WERI-Rb-1 (cell line): ENCODE data around the gene CCDC8.

ENCODE experiments used
- DNase-seq: peaks from one replicate; pipeline ENCODE4 v3.0.0-alpha.2; 2020
- H3K27ac ChIP-seq: fragments of 250-450 bp; sonication (Bioruptor Pico); 2 replicates; pipeline ENCODE4 v1.5.1; 2020; ENCODE audit warnings: mild to moderate bottlenecking, moderate library complexity
- H3K27me3 ChIP-seq: fragments of 250-450 bp; sonication (Bioruptor Pico); 2 replicates; pipeline ENCODE4 v1.5.1; 2021; ENCODE audit warnings: mild to moderate bottlenecking, low read depth, moderate library complexity; ENCODE audit not compliant: insufficient read depth, severe bottlenecking
- H3K36me3 ChIP-seq: fragments of 250-450 bp; sonication (Bioruptor Pico); 2 replicates; pipeline ENCODE4 v1.5.1; 2020; ENCODE audit warnings: mild to moderate bottlenecking, moderate library complexity
- H3K4me3 ChIP-seq: 2 replicates; pipeline ENCODE4 v1.5.1; 2011; ENCODE audit warnings: low read depth, mild to moderate bottlenecking, control low read depth, low read length
- H3K9me3 ChIP-seq: fragments of 250-450 bp; sonication (Bioruptor Pico); 2 replicates; pipeline ENCODE4 v1.5.1; 2021; ENCODE audit warnings: mild to moderate bottlenecking, moderate library complexity; ENCODE audit not compliant: severe bottlenecking
- TF ChIP-seq, protein P1 (sequence below): IDR thresholded peaks from 2 replicates; pipeline ENCODE4 v1.5.1; 2011; ENCODE audit warnings: low read depth, mild to moderate bottlenecking, control low read depth, inconsistent platforms, low read length

Gene CCDC8

DNA sequence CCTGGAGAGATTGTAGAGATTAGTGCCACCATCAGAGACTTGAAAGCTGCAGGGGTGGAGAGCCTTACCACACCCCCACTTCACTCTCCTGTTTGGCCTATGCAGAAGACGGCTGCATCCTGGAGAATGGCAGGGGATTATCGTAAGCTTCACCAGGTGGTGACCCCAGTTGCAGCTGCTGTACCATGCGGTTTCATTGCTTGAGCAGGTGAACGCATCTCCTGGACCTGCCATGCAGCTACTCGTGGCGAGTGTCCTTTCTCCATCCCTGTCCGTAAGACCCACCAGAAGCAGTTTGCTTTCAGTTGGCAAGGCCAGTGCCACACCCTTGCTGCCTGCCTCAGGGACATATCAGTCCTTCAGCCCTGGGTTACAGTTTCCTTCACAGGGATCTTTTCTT, 45.2 kb downstream of the CCDC8 start:
- Histone ChIP-seq H3K27ac (peak overlapping the region; percentile 85), H3K9me3 (no peaks in the 10 kb centered on the region), H3K36me3 (peaks cover 63% of the 10 kb centered on the region), H3K4me3 (peak overlapping the region; percentile 29), H3K27me3 (no peaks in the 10 kb centered on the region)
- DNase-seq = peak; percentile 89
- TF ChIP-seq, protein P1, sequence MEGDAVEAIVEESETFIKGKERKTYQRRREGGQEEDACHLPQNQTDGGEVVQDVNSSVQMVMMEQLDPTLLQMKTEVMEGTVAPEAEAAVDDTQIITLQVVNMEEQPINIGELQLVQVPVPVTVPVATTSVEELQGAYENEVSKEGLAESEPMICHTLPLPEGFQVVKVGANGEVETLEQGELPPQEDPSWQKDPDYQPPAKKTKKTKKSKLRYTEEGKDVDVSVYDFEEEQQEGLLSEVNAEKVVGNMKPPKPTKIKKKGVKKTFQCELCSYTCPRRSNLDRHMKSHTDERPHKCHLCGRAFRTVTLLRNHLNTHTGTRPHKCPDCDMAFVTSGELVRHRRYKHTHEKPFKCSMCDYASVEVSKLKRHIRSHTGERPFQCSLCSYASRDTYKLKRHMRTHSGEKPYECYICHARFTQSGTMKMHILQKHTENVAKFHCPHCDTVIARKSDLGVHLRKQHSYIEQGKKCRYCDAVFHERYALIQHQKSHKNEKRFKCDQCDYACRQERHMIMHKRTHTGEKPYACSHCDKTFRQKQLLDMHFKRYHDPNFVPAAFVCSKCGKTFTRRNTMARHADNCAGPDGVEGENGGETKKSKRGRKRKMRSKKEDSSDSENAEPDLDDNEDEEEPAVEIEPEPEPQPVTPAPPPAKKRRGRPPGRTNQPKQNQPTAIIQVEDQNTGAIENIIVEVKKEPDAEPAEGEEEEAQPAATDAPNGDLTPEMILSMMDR = no peak

DNA sequence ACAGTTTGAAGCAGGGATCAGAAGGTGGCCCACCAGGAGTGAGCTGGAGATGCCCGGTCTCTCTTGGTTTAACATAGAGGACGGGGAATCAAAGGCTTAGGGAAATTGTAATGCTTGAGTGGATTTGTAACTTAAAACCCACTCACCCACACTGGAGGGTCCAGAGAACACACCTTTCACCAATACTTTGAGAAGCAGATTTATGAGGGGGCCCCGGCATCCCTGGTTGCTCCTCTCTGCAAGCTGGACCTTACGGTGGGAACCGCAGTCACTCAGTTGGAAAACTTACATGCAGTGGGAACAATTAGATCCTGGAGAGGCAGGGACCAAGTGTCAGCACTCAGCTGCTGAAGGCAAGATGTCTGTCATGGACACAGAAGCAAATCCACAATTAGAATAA, 45.9 kb downstream of the CCDC8 start:
- H3K36me3 ChIP-seq = peaks cover 64% of the 10 kb centered on the region

DNA sequence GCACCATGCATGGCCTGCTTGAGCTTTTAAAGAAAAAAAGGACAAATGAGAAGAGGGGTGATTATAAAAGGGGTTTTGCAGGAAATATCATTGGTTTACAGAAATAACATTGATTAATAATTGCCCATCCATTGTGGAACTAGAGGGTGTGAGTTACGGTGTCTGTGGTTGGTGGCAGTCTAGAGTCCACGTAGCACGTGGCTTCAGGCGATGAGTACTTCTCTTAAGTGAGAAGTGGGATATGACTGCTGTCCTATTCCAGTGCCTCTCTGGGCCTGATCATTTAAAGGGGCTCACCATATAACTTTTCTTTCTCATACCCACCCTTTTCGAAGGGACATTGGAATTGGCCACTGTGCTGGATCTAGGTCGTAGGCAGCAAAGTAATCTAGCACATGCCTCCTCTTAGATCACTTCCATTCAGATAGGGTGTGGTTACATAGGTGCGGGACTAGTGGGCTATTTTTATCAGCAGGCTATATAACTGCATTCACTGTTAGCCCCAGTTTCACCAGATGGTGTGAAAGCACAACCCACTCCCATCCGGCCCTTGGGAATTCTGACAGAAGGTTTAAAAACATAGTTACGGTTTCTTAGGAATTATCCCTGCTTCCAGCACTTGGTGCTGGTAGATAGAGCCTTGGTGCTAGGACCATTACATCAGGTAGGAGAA, 46.6 kb downstream of the CCDC8 start:
- Histone ChIP-seq H3K9me3 (no peaks in the 10 kb centered on the region), H3K36me3 (peaks cover 65% of the 10 kb centered on the region), H3K27ac (peak overlapping the region; percentile 85), H3K27me3 (no peaks in the 10 kb centered on the region), H3K4me3 (peak overlapping the region; percentile 18)
- DNase-seq = no peak
- TF ChIP-seq, protein P1 = no peak

More for the DNA sequence above, 45.9 kb downstream of the CCDC8 start:
- Histone ChIP-seq H3K4me3 (peak overlapping the region; percentile 29), H3K27ac (peak overlapping the region; percentile 85), H3K9me3 (no peaks in the 10 kb centered on the region), H3K27me3 (no peaks in the 10 kb centered on the region)
- TF ChIP-seq, protein P1 = no peak
- DNase-seq = peak; percentile 53

DNA sequence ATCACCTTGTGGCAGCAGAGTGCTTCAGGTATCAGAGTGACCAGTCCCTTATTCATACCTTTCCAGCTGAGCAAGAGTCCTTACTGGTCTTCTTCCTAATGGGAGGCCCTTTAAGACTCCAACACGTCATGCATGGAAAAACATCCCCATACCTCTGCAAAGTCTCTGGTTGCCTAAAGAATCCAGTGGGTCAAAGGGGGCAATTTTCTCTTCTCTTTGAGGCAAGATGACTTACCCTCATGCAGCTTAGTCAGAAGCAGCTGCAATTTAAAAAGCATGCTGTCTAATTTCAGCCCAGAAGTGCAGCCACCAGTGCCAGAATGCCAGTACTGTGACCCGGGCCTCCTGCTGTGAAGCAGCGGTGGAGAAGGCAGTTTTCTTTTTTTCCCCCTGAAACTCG, 47.8 kb downstream of the CCDC8 start:
- peak overlapping the region; percentile 14; the same call in 1 of the 2 replicates for H3K27ac ChIP-seq
- H3K36me3 ChIP-seq = peaks cover 57% of the 10 kb centered on the region
- no peak overlapping the region for H3K4me3 ChIP-seq
- H3K9me3 ChIP-seq = no peaks in the 10 kb centered on the region
- no peak for DNase-seq
- no peaks in the 10 kb centered on the region for H3K27me3 ChIP-seq
- TF ChIP-seq, protein P1 = no peak

DNA sequence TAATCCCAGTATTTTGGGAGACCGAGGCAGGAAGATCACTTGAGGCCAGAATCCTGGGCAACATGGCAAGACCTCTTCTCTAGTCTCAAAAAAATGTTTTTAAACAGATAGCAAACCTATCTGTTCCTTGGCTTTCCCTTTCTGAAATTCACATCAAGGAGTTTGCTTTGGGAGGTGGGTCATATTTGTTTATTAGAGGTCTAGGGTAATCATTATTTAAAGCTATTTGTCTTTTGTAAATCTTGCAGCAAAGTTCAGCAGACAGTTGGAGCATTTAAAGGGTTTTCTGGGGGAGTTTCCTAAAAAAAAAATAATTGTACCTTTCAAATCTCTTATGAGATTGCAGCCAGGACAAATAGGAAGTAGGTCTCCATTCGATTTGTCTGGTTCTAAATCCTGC, 49.0 kb downstream of the CCDC8 start:
- H3K27ac ChIP-seq = no peak overlapping the region
- no peak overlapping the region for H3K4me3 ChIP-seq
- H3K36me3 ChIP-seq = peaks cover 60% of the 10 kb centered on the region
- H3K27me3 ChIP-seq = no peaks in the 10 kb centered on the region
- no peak for DNase-seq
- no peaks in the 10 kb centered on the region for H3K9me3 ChIP-seq
- TF ChIP-seq, protein P1 = no peak

DNA sequence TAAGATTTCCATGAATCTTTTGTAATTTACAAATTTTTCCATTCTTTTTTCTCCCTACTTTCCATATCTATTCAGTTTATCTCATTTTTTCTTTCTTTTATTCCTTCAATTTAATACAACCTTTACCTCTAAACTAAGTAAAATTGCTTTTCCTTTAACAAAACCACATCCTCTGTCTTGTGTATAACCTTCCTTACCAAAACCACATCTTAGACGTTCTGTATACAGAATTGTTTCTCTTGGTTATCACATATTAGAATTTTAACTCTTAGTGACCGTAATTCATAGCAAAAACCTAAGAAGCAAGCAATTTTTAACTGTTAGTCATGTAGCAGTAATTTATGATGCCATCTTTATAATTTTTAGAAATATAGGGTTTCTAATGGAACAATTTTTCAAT, 51.4 kb downstream of the CCDC8 start:
- Histone ChIP-seq H3K27me3 (no peaks in the 10 kb centered on the region), H3K4me3 (no peak overlapping the region), H3K27ac (no peak overlapping the region), H3K9me3 (no peaks in the 10 kb centered on the region), H3K36me3 (peaks cover 73% of the 10 kb centered on the region)
- TF ChIP-seq, protein P1 = no peak
- DNase-seq = no peak
